K562 (cell line): ENCODE measurements around the gene FRYL. TPM values are rescaled to one million over a fixed set of nuclear protein-coding genes. Genes with fewer than 3 reads are reported as not detected.

Experiments used
- ATAC-seq: fragments of 200-7000 bp; cut with Tn5 transposase; 3 replicates; pipeline ENCODE4 v1.9.1; 2020; ENCODE audit warnings: moderate library complexity
- BruUV-seq: library from RNA; stranded (reverse); fragments of 400-500 nt; replicated peaks from 2 replicates; lab custom pipeline; 2021; lab: Mats Ljungman, UMichigan
- CTCF ChIA-PET: fragments of 300-600 bp; formaldehyde crosslinking; extraction: SDS; loops from one replicate; lab custom pipeline; 2021; ENCODE audit warnings: low intra/inter-chr PET ratio; lab: Yijun Ruan, JAX
- POLR2A ChIA-PET: fragments of 300-600, 350-650 bp; sonication (Branson Sonifier 250); formaldehyde crosslinking; extraction: SDS; loops from one replicate; lab custom pipeline; 2021; ENCODE audit warnings: antibody characterized with exemption, inconsistent platforms; lab: Yijun Ruan, JAX
- DNase-seq, 4 experiments: peaks; one replicate each; pipeline versions ENCODE4 v3.0.0 to v3.0.0-alpha.2; 2011 to 2018; ENCODE audit warnings: low spot score in 3 of 4, mixed read lengths in 3 of 4; ENCODE audit errors: extremely low read depth in 1 of 4
- FAIRE-seq: peaks from 2 replicates; lab custom pipeline; 2011; peaks lifted over from hg19 to GRCh38; lab: Jason Lieb, UNC
- H2AFZ ChIP-seq: 2 replicates; pipeline ENCODE4 v1.6.0; 2011; ENCODE audit warnings: low read depth, low read length, control low read depth, inconsistent platforms
- H3K27ac ChIP-seq: fragments of 200-600 bp; 3 replicates; pipeline ENCODE4 v1.8.0; 2011; ENCODE audit warnings: low read depth, mild to moderate bottlenecking, control low read depth, inconsistent platforms, low read length, moderate library complexity, mixed read lengths; ENCODE audit errors: extremely low read depth
- H3K27me3 ChIP-seq, 2 experiments: fragments of 300-600 bp in 1 of 2; 2 replicates in 1 of 2; 3 replicates in 1 of 2; pipeline versions ENCODE4 v1.6.0 to v1.8.0; 2011; ENCODE audit warnings: inconsistent platforms in 2 of 2, low read length in 2 of 2, mild to moderate bottlenecking in 1 of 2, mixed read lengths in 1 of 2, moderate library complexity in 1 of 2; ENCODE audit not compliant: control insufficient read depth in 2 of 2, insufficient read depth in 2 of 2
- H3K36me3 ChIP-seq: fragments of 300-600 bp; 3 replicates; pipeline ENCODE4 v1.8.0; 2011; ENCODE audit warnings: mild to moderate bottlenecking, low read length, inconsistent platforms; ENCODE audit not compliant: control insufficient read depth, insufficient read depth
- H3K4me1 ChIP-seq, 2 experiments: fragments of 200-600 bp in 1 of 2; replicated peaks in 1 of 2; 2 replicates in 1 of 2; 3 replicates in 1 of 2; pipeline versions ENCODE4 v1.5.1 to v1.8.0; 2011; ENCODE audit warnings: inconsistent platforms in 2 of 2, low read length in 2 of 2, mild to moderate bottlenecking in 1 of 2, mixed read lengths in 1 of 2, moderate library complexity in 1 of 2; ENCODE audit not compliant: control insufficient read depth in 2 of 2, insufficient read depth in 2 of 2
- H3K4me2 ChIP-seq: 2 replicates; pipeline ENCODE4 v1.6.1; 2011; ENCODE audit warnings: low read length, control low read depth, inconsistent platforms, mixed read lengths; ENCODE audit not compliant: insufficient read depth
- H3K4me3 ChIP-seq: fragments of 200-600 bp; sonication (generic), shearing (Covaris generic); 2 replicates; pipeline ENCODE4 v1.5.1; 2016; ENCODE audit warnings: control low read depth, inconsistent platforms
- H3K79me2 ChIP-seq: fragments of 200-600 bp; 3 replicates; pipeline ENCODE4 v1.8.0; 2011; ENCODE audit warnings: low read length, inconsistent platforms; ENCODE audit not compliant: control insufficient read depth, insufficient read depth
- H3K9ac ChIP-seq, 2 experiments: 2 replicates each; pipeline versions ENCODE4 v1.6.0 to v1.6.1; 2011; ENCODE audit warnings: low read depth in 2 of 2, low read length in 2 of 2, control low read depth in 1 of 2, inconsistent platforms in 1 of 2, mild to moderate bottlenecking in 1 of 2, mixed read lengths in 1 of 2; ENCODE audit not compliant: insufficient read depth in 1 of 2
- H3K9me1 ChIP-seq: one replicate; pipeline ENCODE4 v1.6.0; 2011; ENCODE audit warnings: inconsistent platforms, mild to moderate bottlenecking, low read length, moderate library complexity; ENCODE audit not compliant: control insufficient read depth, insufficient read depth
- H3K9me3 ChIP-seq: replicated peaks from 2 replicates; pipeline ENCODE4 v1.5.1; 2011; ENCODE audit warnings: low read depth, low read length, inconsistent platforms; ENCODE audit not compliant: control insufficient read depth, insufficient read depth
- H4K20me1 ChIP-seq: replicated peaks from 2 replicates; pipeline ENCODE4 v1.6.1; 2011; ENCODE audit warnings: low read length, inconsistent platforms, mixed read lengths; ENCODE audit not compliant: control insufficient read depth, insufficient read depth
- ADNP ChIP-seq: fragments of 200-800 bp; sonication (Bioruptor generic); IDR thresholded peaks from 2 replicates; pipeline ENCODE4 v1.6.1; 2016; ENCODE audit warnings: missing genetic modification characterization, missing compliant biosample characterization
- CBX1 ChIP-seq: sonication (generic); IDR thresholded peaks from 2 replicates; pipeline ENCODE4 v1.6.1; 2016; ENCODE audit warnings: antibody characterized with exemption, low read depth, mild to moderate bottlenecking
- GATAD2B ChIP-seq: fragments of 450-650 bp; IDR thresholded peaks from 2 replicates; pipeline ENCODE4 v1.6.1; 2017; ENCODE audit warnings: mild to moderate bottlenecking, borderline replicate concordance
- MAFK ChIP-seq: IDR thresholded peaks from 2 replicates; pipeline ENCODE4 v1.6.1; 2011; ENCODE audit warnings: low read length, improper control_type of control experiment
- SNRNP70 ChIP-seq: fragments of 200-400 bp; formaldehyde crosslinking; optimal IDR thresholded peaks from 2 replicates; pipeline ENCODE3; 2017; ENCODE audit warnings: low read depth, low read length
- SRF ChIP-seq, 2 experiments: fragments of 250-450, 450-650 bp in 1 of 2; sonication (Bioruptor Pico) in 1 of 2; sonication (generic) in 1 of 2; formaldehyde crosslinking; IDR thresholded peaks; 2 replicates each; pipeline versions ENCODE4 v1.5.0 to v1.5.1; 2020 to 2022; ENCODE audit warnings: mild to moderate bottlenecking in 1 of 2, missing genetic modification reagents in 1 of 2
- TBP ChIP-seq: optimal IDR thresholded peaks from 2 replicates; pipeline ENCODE3; 2011; ENCODE audit warnings: low read depth, low read length, improper control_type of control experiment
- TRIM25 ChIP-seq: fragments of 450-650 bp; IDR thresholded peaks from 2 replicates; pipeline ENCODE4 v1.7.0; 2016; ENCODE audit warnings: borderline replicate concordance
- XRCC4 ChIP-seq: IDR thresholded peaks from one replicate; pipeline ENCODE4 v1.6.1; 2011; ENCODE audit not compliant: insufficient read depth, insufficient read length; ENCODE audit errors: extremely low read depth
- ZBTB17 ChIP-seq: fragments of 450-650 bp; formaldehyde crosslinking; IDR thresholded peaks from 2 replicates; pipeline ENCODE4 v1.4.0; 2020; ENCODE audit warnings: mild to moderate bottlenecking
- ZNF212 ChIP-seq: fragments of 450-650 bp; formaldehyde crosslinking; IDR thresholded peaks from 2 replicates; pipeline ENCODE4 v1.4.0; 2020; ENCODE audit warnings: mild to moderate bottlenecking
- ZNF79 ChIP-seq: fragments of 250-450 bp; sonication (Bioruptor Pico); IDR thresholded peaks from 2 replicates; pipeline ENCODE4 v1.4.0; 2020; ENCODE audit warnings: low read depth, mild to moderate bottlenecking, moderate library complexity
- ZNF830 ChIP-seq: fragments of 250-450 bp; sonication (Bioruptor Pico); IDR thresholded peaks from 2 replicates; pipeline ENCODE4 v1.5.0; 2021; ENCODE audit warnings: mild to moderate bottlenecking
- whole genome bisulfite sequencing: fragments of 100-300 bp; shearing (Covaris generic); methylation state at CpG from one replicate; pipeline ENCODE4 v1.1.6; 2016; ENCODE audit warnings: low coverage, mixed read lengths; ENCODE audit not compliant: insufficient coverage; ENCODE audit errors: missing lambda C conversion rate; 5-methylcytosine and 5-hydroxymethylcytosine counted together
- in situ Hi-C: fragments of 300-500 bp; cut with MboI; formaldehyde crosslinking; loops from 4 replicates; pipeline ENCODE4 v1.15.0; 2018; ENCODE audit warnings: inconsistent platforms, mixed read lengths
- intact Hi-C: fragments of 100-400 bp; cut with micrococcal nuclease; formaldehyde crosslinking; loops from 2 replicates; pipeline ENCODE4 v1.14.2; 2022
- polyA plus RNA-seq, 8 experiments: library from polyadenylated mRNA; depleted of rRNA in 4 of 8; stranded (reverse) in 5 of 8; unstranded in 3 of 8; fragments of >200 nt; fragmentation: Nextera tagmentation in 2 of 8; fragmentation: Illumina TruSeq in 1 of 8; extraction: Ambion mirVana in 2 of 8; extraction: Trizol in 1 of 8; gene quantifications; 2 replicates each; pipeline versions ENCODE4 v1.2.1 to v1.2.3, GENCODE V29; 2011 to 2014; ENCODE audit warnings: inconsistent platforms in 1 of 8, missing spikeins in 1 of 8
- total RNA-seq, 7 experiments: library from RNA; depleted of rRNA in 6 of 7; stranded (reverse); fragments of >200 nt in 6 of 7; fragmentation: Illumina TruSeq in 2 of 7; extraction: Trizol in 2 of 7; gene quantifications; 2 replicates each; pipeline versions ENCODE4 v1.2.1 to v1.2.3, GENCODE V29; 2011 to 2021; ENCODE audit warnings: low replicate concordance in 1 of 7

FRYL gene
- total and polyA plus RNA-seq, 9 of the 15 experiments (the other 6 are each of a cell fraction or from before 2014, with no cell fraction given) = 7.2 to 34.9 (median 15.9) TPM

- no peak overlapping the region for H3K4me3 ChIP-seq
- H3K27ac ChIP-seq = no peak overlapping the region
- WGBS = 88% methylated on average over 4 of the region's 4 CpGs
- in situ Hi-C loops (no loop called here), intact Hi-C loops (no loop called here)
- no peak overlapping the region for H2AFZ ChIP-seq
- no peaks in the 10 kb centered on the region for H3K9me1 ChIP-seq
- no peaks in the 10 kb centered on the region for H3K27me3 ChIP-seq
- FAIRE-seq (no peak), ATAC-seq (no peak), DNase-seq (no peak)
- peaks cover 9% of the 10 kb centered on the region; the same call in 2 of the 3 replicates for H3K36me3 ChIP-seq
- H3K4me2 ChIP-seq = no peak overlapping the region
- no TSS peak for BruUV-seq
- ChIA-PET POLR2A (interaction anchor here (0.6 to 1.9 kb wide), 2 partner anchors 11 to 37 kb away, joined by 4 to 6 read pairs; no protein-coding TSS in a partner anchor), CTCF (no interaction called here)
- H3K9ac ChIP-seq = no peak overlapping the region
- no peaks in the 10 kb centered on the region for H3K9me3 ChIP-seq
- H4K20me1 ChIP-seq = no peaks in the 10 kb centered on the region
- H3K4me1 ChIP-seq = no peaks in the 10 kb centered on the region; a peak in 1 of 5 replicates
- no peaks in the 10 kb centered on the region for H3K79me2 ChIP-seq
- TF ChIP-seq XRCC4 = no peak
- no peak for TF ChIP-seq MAFK
- TF ChIP-seq ZNF830 = no peak
- TF ChIP-seq ZNF79 (CRISPR knock-in tag) = no peak
- no peak for TF ChIP-seq GATAD2B
- TF ChIP-seq SRF (CRISPR knock-in tag; IDR thresholded peaks at IDR 0.05) = no peak
- TF ChIP-seq ZBTB17 = no peak
- no peak for TF ChIP-seq ZNF212 (CRISPR knock-in tag)
- TF ChIP-seq TRIM25 = no peak
- no peak for TF ChIP-seq ADNP (tag)
- no peak for TF ChIP-seq TBP
- TF ChIP-seq CBX1 = no peak
- no peak for TF ChIP-seq SNRNP70
These were observed 177.3 kb downstream of the FRYL start for GRCh38 chr4:48602763-48603162.
